Psoas muscle (tissue), 8 donors: Measurements from ENCODE around the gene SPAG6. TPM values are rescaled to one million over a fixed set of nuclear protein-coding genes. Genes with fewer than 3 reads are reported as not detected.
"Not testable (repeated sequence)": the region's sequence is repeated elsewhere in the genome, so short reads cannot be mapped to it uniquely, and the experiment has no call there.

ENCODE experiments used
- ATAC-seq, 4 donors: fragments of 200-7000 bp; cut with Tn5 transposase; one replicate each; pipeline ENCODE4 v1.9.1; 2020; ENCODE audit warnings: moderate library complexity in 3 of 4, mild to moderate bottlenecking in 2 of 4
- DNase-seq, 2 donors: peaks; one replicate each; pipeline ENCODE4 v3.0.0-alpha.2; 2020
- H3K27ac ChIP-seq: fragments of 200-600 bp; one replicate; pipeline ENCODE4 v1.8.0; 2022
- H3K27me3 ChIP-seq, 3 donors: fragments of 200-600 bp in 1 of 3; one replicate each; pipeline versions ENCODE4 v1.6.1 to v1.8.0; 2013 to 2022; ENCODE audit warnings: low read length in 2 of 3, mild to moderate bottlenecking in 2 of 3, moderate library complexity in 1 of 3; ENCODE audit not compliant: insufficient read depth in 3 of 3
- H3K36me3 ChIP-seq, 2 donors: fragments of 200-600 bp in 1 of 2; one replicate each; pipeline versions ENCODE4 v1.6.1 to v1.8.0; 2013 to 2022; ENCODE audit warnings: low read depth in 1 of 2, mild to moderate bottlenecking in 1 of 2, moderate library complexity in 1 of 2; ENCODE audit not compliant: insufficient read depth in 1 of 2
- H3K4me1 ChIP-seq: fragments of 200-600 bp; one replicate; pipeline ENCODE4 v1.8.0; 2022
- H3K4me3 ChIP-seq: fragments of 200-600 bp; one replicate; pipeline ENCODE4 v1.8.0; 2022; ENCODE audit warnings: mild to moderate bottlenecking
- H3K9me3 ChIP-seq: fragments of 200-600 bp; one replicate; pipeline ENCODE4 v1.8.0; 2022
- WGBS, 3 donors: extraction: QIAGEN DNeasy Blood & Tissue Kit; methylation state at CpG; one replicate each; pipeline versions ENCODE4 v1.1.6 to v1.1.7; 2013; 5-methylcytosine and 5-hydroxymethylcytosine counted together
- intact Hi-C, 2 donors: fragments of 100-400 bp; cut with DNase I; formaldehyde crosslinking; loops; one replicate each; pipeline versions ENCODE4 v1.11.0 to v1.14.2; 2022
- polyA plus RNA-seq, 3 donors: library from polyadenylated mRNA; stranded (reverse); fragments of 200-250 nt; gene quantifications; one replicate each; pipeline ENCODE4 v1.2.3, GENCODE V29; 2013
- total RNA-seq, 4 donors: library from RNA; stranded (reverse); fragmentation: NEBNext Ultra II Directional in 2 of 4; extraction: Animal tissue kit (Norgen Biotek cat#: 25700) in 2 of 4; gene quantifications; one replicate each; pipeline versions ENCODE4 v1.2.1 to v1.2.4, GENCODE V29; 2021 to 2023
- TF ChIP-seq, protein P1 (sequence below): fragments of 200-600 bp; IDR thresholded peaks from one replicate; pipeline ENCODE4 v1.8.0; 2022; ENCODE audit warnings: antibody characterized with exemption
- donor health status: healthy with polysubstance abuse.
- donor health status: DM: no; HTN: no; CAD: no; lungs with moderate emphysema.
- donor health status: Bipolar disorder and iron deficiency.
- donor health status: healthy.
- donor health status: DM: yes; HTN: yes; CAD: no.
- donor health status: DM: no; HTN: no; CAD: no.
- donor health status: DM: no; HTN: no; CAD: no.
- donor health status: DM: yes; HTN: yes; CAD: no.

The SPAG6 gene
- total and polyA plus RNA-seq, 7 donors, result 0.15 TPM; not detected in 6

DNA sequence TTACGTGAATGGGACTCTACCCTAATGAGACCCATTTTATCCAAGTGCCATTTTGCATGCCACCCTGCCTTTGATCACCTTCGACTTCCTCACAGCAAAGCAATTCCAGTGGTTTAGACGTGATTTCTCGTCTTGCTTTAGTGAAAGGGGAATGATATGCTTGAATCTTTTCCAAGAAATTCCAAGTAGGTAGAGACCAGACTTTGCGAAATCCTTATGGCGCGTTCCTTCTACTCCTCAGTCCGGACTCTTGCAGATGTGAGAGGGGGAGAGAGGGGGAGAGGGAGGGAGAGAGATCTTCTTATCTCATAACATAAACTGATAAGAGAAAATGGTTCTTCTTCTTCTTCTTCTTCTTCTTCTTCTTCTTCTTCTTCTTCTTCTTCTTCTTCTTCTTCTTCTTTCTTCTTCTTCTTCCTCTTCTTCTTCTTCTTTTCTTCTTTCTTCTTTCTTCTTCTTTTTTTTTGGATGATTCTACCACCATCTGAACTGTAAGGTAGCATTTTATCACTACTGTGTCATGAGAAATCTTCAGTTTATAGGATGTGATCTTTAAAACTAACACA is 883 bp downstream of the SPAG6 start:
- H3K4me1 ChIP-seq, result peaks cover 10% of the 10 kb centered on the region
- intact Hi-C loops, result loop anchor here (10.0 kb wide), 2 partner anchors 199 to 239 kb away; no protein-coding TSS in a partner anchor
- TF ChIP-seq, protein P1, sequence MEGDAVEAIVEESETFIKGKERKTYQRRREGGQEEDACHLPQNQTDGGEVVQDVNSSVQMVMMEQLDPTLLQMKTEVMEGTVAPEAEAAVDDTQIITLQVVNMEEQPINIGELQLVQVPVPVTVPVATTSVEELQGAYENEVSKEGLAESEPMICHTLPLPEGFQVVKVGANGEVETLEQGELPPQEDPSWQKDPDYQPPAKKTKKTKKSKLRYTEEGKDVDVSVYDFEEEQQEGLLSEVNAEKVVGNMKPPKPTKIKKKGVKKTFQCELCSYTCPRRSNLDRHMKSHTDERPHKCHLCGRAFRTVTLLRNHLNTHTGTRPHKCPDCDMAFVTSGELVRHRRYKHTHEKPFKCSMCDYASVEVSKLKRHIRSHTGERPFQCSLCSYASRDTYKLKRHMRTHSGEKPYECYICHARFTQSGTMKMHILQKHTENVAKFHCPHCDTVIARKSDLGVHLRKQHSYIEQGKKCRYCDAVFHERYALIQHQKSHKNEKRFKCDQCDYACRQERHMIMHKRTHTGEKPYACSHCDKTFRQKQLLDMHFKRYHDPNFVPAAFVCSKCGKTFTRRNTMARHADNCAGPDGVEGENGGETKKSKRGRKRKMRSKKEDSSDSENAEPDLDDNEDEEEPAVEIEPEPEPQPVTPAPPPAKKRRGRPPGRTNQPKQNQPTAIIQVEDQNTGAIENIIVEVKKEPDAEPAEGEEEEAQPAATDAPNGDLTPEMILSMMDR, result no peak
- H3K27me3 ChIP-seq, result peaks cover 4 to 60% (median 19%) of the 10 kb centered on the region in 3 donors
- no peak overlapping the region for H3K27ac ChIP-seq
- no peak for ATAC-seq
- no peak overlapping the region for H3K4me3 ChIP-seq
- 42 to 53% (median 45%) methylated on average over 8 of the region's 8 CpGs for WGBS, 3 donors
- DNase-seq, result no peak
- H3K9me3 ChIP-seq, result no peaks in the 10 kb centered on the region
- no peaks in the 10 kb centered on the region for H3K36me3 ChIP-seq

DNA sequence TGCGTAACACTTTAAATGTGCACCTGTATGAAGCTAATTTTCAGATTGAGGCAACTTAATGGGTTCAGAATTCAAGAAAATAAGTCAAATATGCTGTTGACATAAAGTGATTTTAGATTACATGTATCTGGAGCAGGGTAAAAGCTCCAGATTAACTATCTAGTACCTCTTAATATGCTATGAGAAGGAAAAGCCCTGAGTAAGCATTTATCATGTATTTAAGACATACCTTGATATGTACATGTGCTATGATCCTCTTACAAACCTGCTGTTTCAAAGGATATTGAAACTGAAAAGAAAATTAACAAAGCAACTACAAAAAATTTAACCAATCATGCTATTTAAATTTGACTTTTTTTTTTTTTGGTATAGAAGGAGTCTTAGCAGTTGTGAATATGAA is 4.5 kb downstream of the SPAG6 start:
- no peaks in the 10 kb centered on the region for H3K4me1 ChIP-seq
- intact Hi-C loops, result loop anchor here (10.0 kb wide), 2 partner anchors 195 to 235 kb away; no protein-coding TSS in a partner anchor
- no peaks in the 10 kb centered on the region for H3K9me3 ChIP-seq
- peaks cover 4 to 28% (median 14%) of the 10 kb centered on the region in 3 donors for H3K27me3 ChIP-seq
- H3K4me3 ChIP-seq, result no peak overlapping the region
- TF ChIP-seq, protein P1, result no peak
- ATAC-seq, result no peak
- H3K27ac ChIP-seq, result no peak overlapping the region
- DNase-seq, result no peak
- H3K36me3 ChIP-seq, result no peaks in the 10 kb centered on the region
- WGBS, 3 donors, result 99 to 100% (median 100%) methylated on average over 1 of the region's 1 CpG

DNA sequence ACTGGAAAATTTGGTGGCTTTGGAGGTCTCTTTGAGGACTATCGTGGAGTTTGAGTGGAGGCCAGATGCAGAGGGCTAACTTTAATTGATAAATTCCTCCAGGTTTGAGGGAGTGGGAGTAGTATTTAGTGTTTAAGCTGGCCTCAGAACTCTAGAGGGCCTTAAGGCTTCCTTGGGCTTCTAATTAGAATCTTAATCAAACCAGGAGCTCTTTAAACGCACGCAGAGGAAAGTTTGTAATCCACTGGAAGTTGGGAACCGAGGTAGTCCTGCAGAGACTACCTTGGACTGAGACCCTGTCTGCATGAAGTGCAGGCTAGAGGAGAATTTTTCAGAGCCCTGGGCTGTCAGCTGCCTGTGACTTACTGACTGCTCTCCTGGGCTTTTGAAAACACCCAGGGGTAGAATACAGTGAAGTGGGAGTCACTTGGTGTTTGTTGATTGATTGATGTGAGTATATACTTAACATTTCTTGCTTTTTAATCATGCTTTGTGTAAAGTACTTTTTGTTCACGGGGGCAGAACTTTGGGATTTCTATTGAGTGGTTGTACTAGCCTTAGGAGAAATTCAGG is 5.9 kb downstream of the SPAG6 start:
- intact Hi-C loops, result no loop called here
- Histone ChIP-seq H3K9me3 (no peaks in the 10 kb centered on the region), H3K27ac (no peak overlapping the region), H3K4me1 (no peaks in the 10 kb centered on the region), H3K27me3 (peaks cover 0 to 13% (median 4%) of the 10 kb centered on the region in 3 donors), H3K36me3 (no peaks in the 10 kb centered on the region), H3K4me3 (no peak overlapping the region)
- WGBS, 3 donors, result 89 to 94% (median 91%) methylated on average over 5 of the region's 5 CpGs
- DNase-seq (no peak), ATAC-seq (no peak)
- TF ChIP-seq, protein P1, result no peak

DNA sequence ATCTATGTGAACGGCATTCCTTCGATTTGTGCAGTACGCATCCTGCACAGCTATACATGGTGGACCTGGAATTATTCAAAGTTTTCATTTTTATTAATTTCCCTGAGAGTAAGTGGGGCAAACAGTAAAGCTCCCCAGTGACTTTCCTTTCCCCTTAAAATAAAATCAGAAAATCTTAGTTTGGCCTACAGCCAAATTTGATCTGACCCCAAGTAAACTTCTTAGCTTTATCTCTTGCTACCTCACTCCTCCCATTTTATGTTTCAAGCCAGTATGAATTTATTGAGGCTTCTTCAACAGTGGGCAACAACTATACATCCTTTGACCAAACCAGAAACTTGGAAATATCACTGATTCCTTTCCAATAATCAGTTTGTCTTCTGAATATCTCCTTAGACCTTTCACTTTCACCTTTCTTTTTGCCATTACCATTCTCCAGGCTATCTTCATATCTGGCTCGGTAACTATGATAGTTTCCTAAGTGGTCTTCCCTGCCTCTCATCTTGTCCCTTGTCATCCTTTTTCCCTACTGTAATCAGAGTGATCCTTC is 11.1 kb downstream of the SPAG6 start:
- intact Hi-C loops, result no loop called here
- H3K4me3 ChIP-seq, result no peak overlapping the region
- no peak overlapping the region for H3K27ac ChIP-seq
- no peaks in the 10 kb centered on the region for H3K4me1 ChIP-seq
- TF ChIP-seq, protein P1, result no peak
- H3K36me3 ChIP-seq, result no peaks in the 10 kb centered on the region
- 84 to 93% (median 85%) methylated on average over 4 of the region's 4 CpGs for WGBS, 3 donors
- ATAC-seq (no peak), DNase-seq (no peak)
- peaks cover 0 to 4% (median 0%) of the 10 kb centered on the region in 3 donors for H3K27me3 ChIP-seq
- no peaks in the 10 kb centered on the region for H3K9me3 ChIP-seq

DNA sequence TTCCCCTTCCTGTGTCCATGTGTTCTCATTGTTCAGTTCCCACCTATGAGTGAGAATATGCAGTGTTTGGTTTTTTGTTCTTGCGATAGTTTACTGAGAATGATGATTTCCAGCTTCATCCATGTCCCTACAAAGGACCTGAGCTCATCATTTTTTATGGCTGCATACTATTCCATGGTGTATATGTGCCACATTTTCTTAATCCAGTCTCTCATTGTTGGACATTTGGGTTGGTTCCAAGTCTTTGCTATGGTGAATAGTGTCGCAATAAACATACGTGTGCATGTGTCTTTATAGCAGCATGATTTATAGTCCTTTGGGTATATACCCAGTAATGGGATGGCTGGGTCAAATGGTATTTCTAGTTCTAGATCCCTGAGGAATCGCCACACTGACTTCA is 12.5 kb downstream of the SPAG6 start:
- H3K27ac ChIP-seq, result not testable (repeated sequence)
- WGBS, 3 donors, result 86 to 90% (median 86%) methylated on average over 3 of the region's 4 CpGs

More for the DNA sequence above, 12.5 kb downstream of the SPAG6 start:
- DNase-seq, intact Hi-C loops, ATAC-seq, H3K4me1 ChIP-seq, H3K4me3 ChIP-seq, H3K9me3 ChIP-seq, H3K27me3 ChIP-seq, H3K36me3 ChIP-seq: not testable (repeated sequence)
